GM12873 (cell line): ENCODE measurements around the gene R3HDM2.

Source experiments
- CTCF ChIP-seq: IDR thresholded peaks from 2 replicates; pipeline ENCODE4 v1.5.1; 2012; ENCODE audit warnings: low read depth, mild to moderate bottlenecking, moderate library complexity, low read length, control low read depth; ENCODE audit not compliant: insufficient read depth; ENCODE audit errors: missing control alignments

R3HDM2 gene

GRCh38 chr12:57347284-57347683 lies 83.6 kb downstream of the R3HDM2 start:
- TF ChIP-seq CTCF = no peak

- TF ChIP-seq CTCF = no peak
Observed at GRCh38 chr12:57343703-57344378, 87.0 kb downstream of the R3HDM2 start.

- TF ChIP-seq CTCF = no peak
Observed at GRCh38 chr12:57342207-57342691, 88.6 kb downstream of the R3HDM2 start.

- TF ChIP-seq CTCF = no peak
Observed at GRCh38 chr12:57341275-57341990, 89.4 kb downstream of the R3HDM2 start.

- TF ChIP-seq CTCF = no peak
Observed at GRCh38 chr12:57340104-57340503, 90.7 kb downstream of the R3HDM2 start.

GRCh38 chr12:57334219-57334618 lies 96.6 kb downstream of the R3HDM2 start:
- TF ChIP-seq CTCF = no peak

GRCh38 chr12:57332646-57333312 lies 98.1 kb downstream of the R3HDM2 start:
- TF ChIP-seq CTCF = no peak
